GM19238 (cell line): ENCODE results near the gene QSER1.
"Not testable (repeated sequence)": the region's sequence is repeated elsewhere in the genome, so short reads cannot be mapped to it uniquely, and the experiment has no call there.

Experiments
- DNase-seq: peaks from one replicate; pipeline ENCODE4 v3.0.0; 2011; ENCODE audit warnings: low spot score; ENCODE audit not compliant: insufficient read length

Gene QSER1

GRCh38 chr11:32892355-32893092 is at the start of gene QSER1:
QSER1 (plus strand) TSS chr11:32892811; CDS start chr11:32893126, 315 bp downstream.
- DNase-seq = peak; percentile 83

- no peak for DNase-seq
These were observed 49.1 kb upstream of the QSER1 start for GRCh38 chr11:32843544-32843943.

GRCh38 chr11:32847511-32847910 is 45.1 kb upstream of the QSER1 start:
- no peak for DNase-seq

GRCh38 chr11:32849761-32850160 is 42.9 kb upstream of the QSER1 start:
- no peak for DNase-seq

- DNase-seq = no peak
These were observed 41.4 kb upstream of the QSER1 start for GRCh38 chr11:32851251-32851650.

GRCh38 chr11:32852207-32852606 is 40.4 kb upstream of the QSER1 start:
- DNase-seq = no peak

GRCh38 chr11:32855601-32856000 is 37.0 kb upstream of the QSER1 start:
- no peak for DNase-seq

GRCh38 chr11:32858731-32859130 is 33.9 kb upstream of the QSER1 start:
- no peak for DNase-seq

GRCh38 chr11:32861850-32862577 is 30.6 kb upstream of the QSER1 start:
- DNase-seq = no peak

- DNase-seq = no peak
These were observed 28.1 kb upstream of the QSER1 start for GRCh38 chr11:32864555-32864954.

GRCh38 chr11:32868752-32869151 is 23.9 kb upstream of the QSER1 start:
- not testable (repeated sequence) for DNase-seq

- DNase-seq = no peak
These were observed 21.9 kb upstream of the QSER1 start for GRCh38 chr11:32870676-32871075.

GRCh38 chr11:32874132-32874531 is 18.5 kb upstream of the QSER1 start:
- DNase-seq = no peak

- no peak for DNase-seq
These were observed 11.3 kb upstream of the QSER1 start for GRCh38 chr11:32881286-32881685.

GRCh38 chr11:32883421-32883820 is 9.2 kb upstream of the QSER1 start:
- DNase-seq = no peak

GRCh38 chr11:32884023-32884422 is 8.6 kb upstream of the QSER1 start:
- no peak for DNase-seq

- no peak for DNase-seq
These were observed 7.7 kb upstream of the QSER1 start for GRCh38 chr11:32884770-32885384.

- DNase-seq = no peak
These were observed 7.1 kb upstream of the QSER1 start for GRCh38 chr11:32885556-32885955.

GRCh38 chr11:32886180-32886579 is 6.4 kb upstream of the QSER1 start:
- no peak for DNase-seq

- DNase-seq = not testable (repeated sequence)
These were observed 4.8 kb upstream of the QSER1 start for GRCh38 chr11:32887707-32888383.

- DNase-seq = not testable (repeated sequence)
These were observed 4.3 kb upstream of the QSER1 start for GRCh38 chr11:32888384-32888710.

GRCh38 chr11:32888805-32889204 is 3.8 kb upstream of the QSER1 start:
- no peak for DNase-seq
